A673 (cell line): ENCODE measurements around the gene VENTX. TPM values are rescaled to one million over a fixed set of nuclear protein-coding genes. Genes with fewer than 3 reads are reported as not detected.

ENCODE experiments used
- BruUV-seq: library from RNA; stranded (reverse); fragments of 400-500 nt; replicated peaks from 2 replicates; lab custom pipeline; 2021; lab: Mats Ljungman, UMichigan
- CTCF ChIA-PET: fragments of 300-600 bp; sonication (Branson Sonifier 250); formaldehyde crosslinking; loops from one replicate; lab custom pipeline; 2022; ENCODE audit warnings: antibody characterized with exemption; lab: Charles Lee
- POLR2A ChIA-PET: fragments of 300-600 bp; sonication (Branson Sonifier 250); formaldehyde crosslinking; loops from one replicate; lab custom pipeline; 2022; ENCODE audit warnings: antibody characterized with exemption; ENCODE audit not compliant: low non-redundant PET; lab: Charles Lee
- DNase-seq: peaks from one replicate; pipeline ENCODE4 v3.0.0-alpha.2; 2015; ENCODE audit warnings: low spot score
- H3K27ac ChIP-seq: fragments of 200-600 bp; sonication (generic); 2 replicates; pipeline ENCODE4 v1.5.1; 2016; ENCODE audit warnings: mixed run types, low read depth, mild to moderate bottlenecking, mixed read lengths, antibody characterized with exemption, low read length; ENCODE audit not compliant: poor library complexity, severe bottlenecking
- H3K27me3 ChIP-seq: fragments of 200-600 bp; sonication (generic); replicated peaks from 2 replicates; pipeline ENCODE4 v1.6.1; 2017; ENCODE audit warnings: mixed run types, low read depth, mild to moderate bottlenecking, mixed read lengths, antibody characterized with exemption, low read length; ENCODE audit not compliant: insufficient read depth, poor library complexity
- H3K36me3 ChIP-seq: fragments of 200-600 bp; sonication (generic); 2 replicates; pipeline ENCODE4 v1.6.1; 2016; ENCODE audit warnings: mixed run types, mild to moderate bottlenecking, mixed read lengths, antibody characterized with exemption, low read length; ENCODE audit not compliant: insufficient read depth, poor library complexity, severe bottlenecking
- H3K4me1 ChIP-seq: fragments of 200-600 bp; sonication (generic); 2 replicates; pipeline ENCODE4 v1.6.1; 2017; ENCODE audit warnings: mixed run types, mild to moderate bottlenecking, mixed read lengths, antibody characterized with exemption, low read length; ENCODE audit not compliant: insufficient read depth, poor library complexity, severe bottlenecking
- H3K4me3 ChIP-seq: fragments of 200-600 bp; sonication (generic); 2 replicates; pipeline ENCODE4 v1.5.1; 2016; ENCODE audit warnings: low read depth, mixed run types, mild to moderate bottlenecking, mixed read lengths, low read length; ENCODE audit not compliant: poor library complexity, severe bottlenecking
- H3K9me3 ChIP-seq: fragments of 200-600 bp; sonication (generic); 2 replicates; pipeline ENCODE4 v1.6.1; 2016; ENCODE audit warnings: mixed run types, low read depth, mild to moderate bottlenecking, mixed read lengths, antibody characterized with exemption, low read length; ENCODE audit not compliant: poor library complexity, severe bottlenecking
- EZH2 ChIP-seq: fragments of 200-600 bp; sonication (generic); IDR thresholded peaks from 2 replicates; pipeline ENCODE4 v1.6.1; 2017; ENCODE audit warnings: borderline replicate concordance, low read depth, mild to moderate bottlenecking, mixed read lengths, antibody characterized with exemption, low read length; ENCODE audit not compliant: poor library complexity, severe bottlenecking
- intact Hi-C: fragments of 100-400 bp; cut with micrococcal nuclease; formaldehyde crosslinking; loops from one replicate; pipeline ENCODE4 v1.10.0; 2022; ENCODE audit not compliant: unreplicated experiment
- total RNA-seq: library from RNA; stranded (reverse); gene quantifications from 2 replicates; pipeline ENCODE4 v1.2.3, GENCODE V29; 2021
- TF ChIP-seq, protein P1 (sequence below): fragments of 300-800, 200-600 bp; sonication (generic); conservative IDR thresholded peaks from 2 replicates; pipeline ENCODE4 v1.5.1; 2017; ENCODE audit warnings: low read depth, mild to moderate bottlenecking, antibody characterized with exemption, low read length, moderate library complexity, mixed read lengths

Gene VENTX
- total RNA-seq, 1 experiment from 2014 or later: not detected

DNA sequence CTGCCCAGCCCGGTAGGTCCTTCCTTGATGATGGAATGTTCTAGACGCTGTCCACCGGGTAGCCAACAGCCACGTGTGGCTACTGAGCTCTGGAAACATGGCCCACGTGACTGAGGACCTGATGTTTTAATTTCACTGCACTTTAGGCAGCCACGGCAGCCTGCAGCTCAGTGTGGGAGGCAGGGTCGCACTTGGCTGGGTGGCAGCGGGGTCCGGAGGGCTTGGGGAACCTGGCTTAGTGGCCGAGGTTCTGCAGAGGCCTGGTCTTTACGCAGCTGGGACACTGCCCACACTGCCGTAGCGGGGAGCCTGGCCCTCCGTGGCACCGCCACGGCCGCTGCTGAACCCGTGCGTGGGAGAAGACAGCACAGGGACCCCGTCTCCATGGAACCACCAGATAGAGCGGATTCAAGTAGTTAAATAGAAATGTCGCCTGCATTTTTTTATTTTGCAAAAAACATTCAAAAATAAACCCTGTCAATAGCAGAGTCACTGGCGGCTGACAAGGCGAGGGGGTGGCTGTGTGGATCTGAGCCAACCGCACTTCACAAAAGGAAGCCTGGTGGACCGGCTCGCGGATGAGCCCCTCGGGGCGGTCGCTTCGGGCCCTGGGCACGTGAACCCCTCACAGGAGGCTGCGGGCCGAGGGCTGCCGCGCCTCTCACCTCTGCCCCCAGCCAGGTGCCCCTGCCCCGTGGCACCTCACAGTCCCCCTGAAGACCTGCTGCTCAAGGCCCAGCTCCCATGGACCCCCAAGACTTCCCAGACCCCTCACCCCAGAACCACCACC, 33.2 kb upstream of the VENTX start:
- no peak overlapping the region for H3K27ac ChIP-seq
- H3K4me1 ChIP-seq: no peaks in the 10 kb centered on the region
- BruUV-seq: no TSS peak
- POLR2A ChIA-PET: no interaction called here
- CTCF ChIA-PET: no interaction called here
- peaks cover 37% of the 10 kb centered on the region for H3K27me3 ChIP-seq
- TF ChIP-seq EZH2: no peak
- TF ChIP-seq, protein P1, sequence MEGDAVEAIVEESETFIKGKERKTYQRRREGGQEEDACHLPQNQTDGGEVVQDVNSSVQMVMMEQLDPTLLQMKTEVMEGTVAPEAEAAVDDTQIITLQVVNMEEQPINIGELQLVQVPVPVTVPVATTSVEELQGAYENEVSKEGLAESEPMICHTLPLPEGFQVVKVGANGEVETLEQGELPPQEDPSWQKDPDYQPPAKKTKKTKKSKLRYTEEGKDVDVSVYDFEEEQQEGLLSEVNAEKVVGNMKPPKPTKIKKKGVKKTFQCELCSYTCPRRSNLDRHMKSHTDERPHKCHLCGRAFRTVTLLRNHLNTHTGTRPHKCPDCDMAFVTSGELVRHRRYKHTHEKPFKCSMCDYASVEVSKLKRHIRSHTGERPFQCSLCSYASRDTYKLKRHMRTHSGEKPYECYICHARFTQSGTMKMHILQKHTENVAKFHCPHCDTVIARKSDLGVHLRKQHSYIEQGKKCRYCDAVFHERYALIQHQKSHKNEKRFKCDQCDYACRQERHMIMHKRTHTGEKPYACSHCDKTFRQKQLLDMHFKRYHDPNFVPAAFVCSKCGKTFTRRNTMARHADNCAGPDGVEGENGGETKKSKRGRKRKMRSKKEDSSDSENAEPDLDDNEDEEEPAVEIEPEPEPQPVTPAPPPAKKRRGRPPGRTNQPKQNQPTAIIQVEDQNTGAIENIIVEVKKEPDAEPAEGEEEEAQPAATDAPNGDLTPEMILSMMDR: no peak
- H3K9me3 ChIP-seq: no peaks in the 10 kb centered on the region
- H3K36me3 ChIP-seq: no peaks in the 10 kb centered on the region
- intact Hi-C loops: no loop called here
- no peak overlapping the region for H3K4me3 ChIP-seq
- no peak for DNase-seq

DNA sequence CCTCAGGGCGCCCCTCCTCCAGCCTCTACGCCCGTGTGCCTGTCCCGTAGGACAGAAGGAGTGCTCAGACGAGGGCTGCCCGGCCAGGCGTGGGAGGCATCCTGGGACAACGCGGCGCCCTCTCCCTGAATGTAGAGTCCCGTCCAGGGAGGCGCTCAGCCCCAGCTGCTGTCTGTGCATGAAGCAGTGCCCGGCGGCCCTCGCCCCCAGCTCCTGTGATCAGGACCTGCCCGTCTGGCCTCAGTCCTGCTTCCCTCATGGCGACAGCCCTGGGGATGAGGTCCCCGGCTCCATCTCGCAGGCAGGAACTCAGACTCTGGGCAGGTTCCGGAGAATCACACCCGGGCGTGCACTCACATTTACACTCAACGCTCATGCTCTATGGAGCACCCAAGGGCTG, 32.5 kb upstream of the VENTX start:
- CTCF ChIA-PET: no interaction called here
- TF ChIP-seq, protein P1: no peak
- TF ChIP-seq EZH2: no peak
- POLR2A ChIA-PET: no interaction called here
- DNase-seq: no peak
- Histone ChIP-seq H3K4me3 (no peak overlapping the region), H3K27ac (no peak overlapping the region), H3K36me3 (no peaks in the 10 kb centered on the region), H3K9me3 (no peaks in the 10 kb centered on the region), H3K4me1 (no peaks in the 10 kb centered on the region), H3K27me3 (peaks cover 37% of the 10 kb centered on the region)
- intact Hi-C loops: no loop called here
- BruUV-seq: no TSS peak

DNA sequence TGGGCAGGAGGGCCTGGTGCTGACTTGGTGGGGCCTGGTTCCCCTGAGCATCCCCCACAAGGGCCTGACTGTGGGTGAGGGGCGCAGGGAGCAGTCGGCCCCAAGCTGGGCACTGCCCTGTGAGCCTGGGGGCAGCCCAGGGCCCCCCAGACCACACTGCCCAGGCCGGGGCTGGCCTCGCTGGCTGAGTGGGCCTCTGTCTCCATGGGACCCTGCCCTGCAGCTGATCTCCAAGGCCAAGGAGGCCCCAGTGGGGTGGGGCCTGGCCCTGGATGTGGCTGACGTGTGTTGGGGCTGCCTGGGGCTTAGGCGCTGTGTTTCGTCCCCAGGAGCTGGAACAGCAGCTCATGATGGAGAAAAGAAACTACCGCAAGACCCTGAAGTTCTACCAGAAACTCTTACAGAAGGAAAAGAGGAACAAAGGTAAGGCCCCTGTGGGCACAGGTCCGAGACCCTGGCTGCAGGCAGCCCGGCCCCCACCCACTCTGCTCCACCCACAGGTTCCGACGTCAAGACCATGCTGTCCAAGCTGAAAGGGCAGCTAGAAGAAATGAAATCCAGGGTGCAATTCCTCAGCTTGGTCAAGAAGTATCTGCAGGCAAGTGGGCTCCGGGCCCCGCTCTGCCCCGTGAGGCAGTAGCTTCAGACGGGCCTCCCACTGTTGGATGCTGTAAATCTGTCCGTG, 31.2 kb upstream of the VENTX start:
- Histone ChIP-seq H3K4me3 (no peak overlapping the region), H3K27ac (no peak overlapping the region), H3K27me3 (peaks cover 35% of the 10 kb centered on the region), H3K4me1 (no peaks in the 10 kb centered on the region), H3K36me3 (no peaks in the 10 kb centered on the region), H3K9me3 (no peaks in the 10 kb centered on the region)
- CTCF ChIA-PET: no interaction called here
- intact Hi-C loops: no loop called here
- TF ChIP-seq, protein P1: no peak
- no peak for TF ChIP-seq EZH2
- POLR2A ChIA-PET: no interaction called here
- DNase-seq: no peak
- no TSS peak for BruUV-seq
